ENCODE results near the gene POU2AF1. TPM values are rescaled to one million over a fixed set of nuclear protein-coding genes. Genes with fewer than 3 reads are reported as not detected.
"Not testable (repeated sequence)": the region's sequence is repeated elsewhere in the genome, so short reads cannot be mapped to it uniquely, and the experiment has no call there.

The POU2AF1 gene
- total RNA-seq, 1 donor from 2014 or later, result not detected

DNA sequence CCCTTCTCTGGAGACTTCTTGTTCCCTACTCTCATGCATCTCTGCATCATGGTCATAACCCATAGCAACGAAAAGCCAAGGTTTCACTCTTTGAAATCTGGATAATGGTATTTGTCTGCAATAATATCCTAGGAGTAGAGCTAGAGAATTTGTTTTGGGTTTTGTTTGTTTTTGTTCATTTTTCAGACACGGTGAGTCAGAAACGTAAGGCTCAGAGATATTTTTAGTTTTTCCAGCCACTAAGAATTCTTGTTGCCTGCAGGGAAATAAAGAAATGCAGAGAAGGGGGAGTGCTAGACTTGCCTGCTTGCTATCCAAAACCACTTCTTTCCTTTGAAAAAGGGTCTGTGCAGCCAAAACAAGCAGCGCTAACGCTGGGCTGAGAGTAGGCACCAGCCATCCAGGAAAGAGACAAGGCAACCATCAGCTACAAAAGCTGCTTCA lies 54.8 kb downstream of the POU2AF1 start:
- DNase-seq (ENCODE audit: extremely low read depth, low read depth, low spot score), result no peak

DNA sequence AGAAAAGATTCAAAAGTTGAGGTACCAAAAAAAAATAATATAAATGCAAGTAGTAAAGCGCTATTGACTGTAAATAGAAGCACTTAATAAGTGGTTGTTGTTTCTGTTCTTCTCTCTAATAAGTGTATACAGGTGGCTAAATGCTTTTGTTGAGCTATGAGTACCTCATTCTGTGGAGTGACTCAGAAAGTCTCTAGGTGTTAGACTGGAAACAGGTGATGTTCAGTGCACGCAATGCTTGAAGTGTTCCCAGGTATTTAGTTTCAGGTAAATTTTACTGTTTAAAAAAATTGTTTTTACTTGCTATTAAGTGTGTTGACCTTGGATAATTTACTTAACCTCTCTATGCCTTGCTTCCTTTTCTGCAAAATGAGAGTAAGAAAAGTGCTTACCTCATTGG lies 56.5 kb downstream of the POU2AF1 start:
- no peak for DNase-seq (ENCODE audit: extremely low read depth, low read depth, low spot score)

DNA sequence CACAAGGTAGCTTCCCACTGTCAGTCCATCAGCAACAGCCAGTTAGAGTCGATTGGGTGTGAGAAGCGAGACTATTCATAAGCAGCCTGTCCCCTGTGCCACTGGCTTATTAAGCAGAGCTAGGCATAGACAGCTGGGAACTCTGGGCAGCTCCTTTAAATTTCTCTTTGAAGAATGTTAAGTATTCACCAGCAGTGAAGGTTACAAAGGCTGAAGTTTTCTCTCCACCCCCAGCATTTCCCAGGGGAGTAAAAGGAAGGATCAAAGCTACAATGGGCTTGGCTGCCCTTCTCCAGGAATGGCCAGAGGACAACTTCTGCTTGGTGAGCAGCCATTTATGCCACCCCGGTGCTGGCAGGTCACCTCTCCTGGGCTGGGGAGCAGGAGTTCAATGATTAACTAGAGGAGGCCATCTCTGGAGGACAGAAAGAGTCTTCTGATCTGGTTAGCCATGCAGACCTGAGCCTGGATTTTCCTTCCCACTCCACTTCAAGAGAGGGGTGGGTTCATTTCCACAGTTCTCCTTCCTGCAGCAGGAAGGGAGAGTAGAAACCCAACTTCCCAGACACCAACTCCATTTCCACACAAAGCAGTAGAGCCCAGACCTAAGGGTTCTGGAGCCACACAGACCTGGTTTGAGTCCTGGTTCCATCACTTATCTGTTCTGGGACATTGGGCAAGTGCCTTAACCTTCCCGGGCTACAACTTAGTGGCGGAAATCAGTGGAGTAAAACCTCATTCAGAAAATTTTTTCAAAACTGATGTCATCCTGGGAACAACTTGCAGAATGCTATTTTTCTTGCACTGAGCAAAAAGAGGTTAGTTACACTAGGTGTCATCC lies 58.1 kb downstream of the POU2AF1 start:
- no peak for DNase-seq (ENCODE audit: extremely low read depth, low read depth, low spot score)

DNA sequence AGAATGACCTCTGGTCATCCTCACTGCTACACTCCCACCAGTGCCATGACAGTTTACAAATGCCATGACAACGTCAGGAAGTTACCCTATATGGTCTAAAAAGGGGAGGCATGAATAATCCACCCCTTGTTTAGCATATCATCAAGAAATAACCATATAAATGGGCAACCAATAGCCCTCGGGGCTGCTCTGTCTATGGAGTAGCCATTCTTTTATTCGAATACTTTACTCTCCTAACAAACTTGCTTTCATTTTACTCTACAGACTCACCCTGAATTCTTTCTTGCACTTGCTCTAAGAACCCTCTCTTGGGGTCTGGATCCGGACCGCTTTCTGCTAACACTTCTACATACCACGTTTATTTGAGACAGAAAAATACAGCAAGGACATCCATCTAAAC lies 58.9 kb downstream of the POU2AF1 start:
- DNase-seq (ENCODE audit: extremely low read depth, low read depth, low spot score), result not testable (repeated sequence)

DNA sequence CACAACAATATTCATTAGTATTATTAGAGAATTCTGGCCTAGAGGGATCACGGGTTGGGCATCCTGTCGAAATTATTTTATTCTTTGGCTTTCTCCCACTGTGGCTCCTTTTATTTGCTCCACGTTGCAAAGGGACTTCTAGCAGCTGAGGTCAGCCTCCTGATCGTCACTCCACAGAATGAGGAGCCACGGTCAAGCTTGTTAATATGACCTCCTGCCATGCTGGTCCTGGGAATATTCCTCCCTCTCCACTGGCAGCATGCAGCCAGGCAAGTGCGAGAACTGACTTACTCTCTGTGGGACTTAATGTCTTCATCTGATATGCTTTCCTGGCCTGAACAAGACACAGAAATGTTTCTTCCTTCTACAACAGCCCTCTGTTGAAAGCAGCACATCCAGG lies 59.8 kb downstream of the POU2AF1 start:
- DNase-seq (ENCODE audit: extremely low read depth, low read depth, low spot score), result no peak

DNA sequence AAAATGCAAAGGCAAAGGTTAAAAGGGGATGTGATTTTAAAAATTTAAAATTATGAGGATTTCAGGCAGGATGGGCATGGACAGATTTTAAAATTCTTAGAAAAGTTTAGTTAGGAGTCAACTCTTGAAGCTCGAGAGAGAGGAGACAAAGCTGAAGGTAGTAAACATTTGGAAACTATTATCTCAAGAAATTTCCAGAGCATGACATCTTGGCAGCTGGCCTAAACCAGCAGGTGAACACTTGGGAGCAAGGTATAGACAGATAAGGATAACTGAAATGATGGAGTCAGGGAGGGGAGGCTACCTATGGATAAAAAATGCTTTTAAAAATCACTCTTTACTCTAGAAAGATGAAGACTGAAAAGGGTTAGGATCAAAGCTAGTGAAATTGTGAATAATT lies 67.0 kb downstream of the POU2AF1 start:
- DNase-seq (ENCODE audit: extremely low read depth, low read depth, low spot score), result no peak

DNA sequence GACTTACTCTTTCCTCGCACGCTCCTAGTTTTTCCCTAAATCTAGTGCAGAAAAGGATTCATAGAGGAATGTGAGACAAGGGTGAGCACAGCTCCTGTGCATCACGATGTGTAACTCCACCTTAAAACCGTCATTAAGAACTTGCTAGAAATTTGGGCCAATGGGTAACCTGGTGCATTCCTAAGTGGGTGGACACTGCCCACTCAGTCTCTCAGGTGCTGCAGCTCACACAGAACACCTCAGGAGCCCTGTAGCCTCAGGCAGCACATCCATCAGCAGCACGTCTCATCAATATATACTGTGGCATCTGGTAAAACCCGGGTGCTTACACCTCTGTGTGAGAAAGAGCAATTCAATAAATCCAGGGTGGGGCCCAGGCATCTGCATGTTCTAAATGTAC lies 68.4 kb downstream of the POU2AF1 start:
- no peak for DNase-seq (ENCODE audit: extremely low read depth, low read depth, low spot score)

DNA sequence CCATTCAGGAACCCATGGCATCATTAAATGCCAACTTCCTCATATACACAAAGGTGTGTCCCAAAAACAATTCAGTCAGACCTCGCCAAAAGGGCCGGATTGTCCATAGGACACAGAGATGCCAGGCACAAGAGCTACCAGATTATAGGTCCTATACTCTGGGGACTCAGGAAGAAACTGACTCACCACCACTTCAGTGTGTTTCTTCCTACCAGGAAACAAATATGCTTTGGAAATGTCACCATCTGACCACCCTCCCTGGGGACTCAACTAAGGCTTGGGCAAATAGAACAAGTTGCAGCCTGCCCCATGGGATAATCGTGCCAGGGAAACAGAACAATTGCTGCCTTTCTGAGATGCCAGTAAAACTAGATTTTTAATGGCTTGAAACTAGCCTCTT lies 69.0 kb downstream of the POU2AF1 start:
- DNase-seq (ENCODE audit: extremely low read depth, low read depth, low spot score), result no peak

DNA sequence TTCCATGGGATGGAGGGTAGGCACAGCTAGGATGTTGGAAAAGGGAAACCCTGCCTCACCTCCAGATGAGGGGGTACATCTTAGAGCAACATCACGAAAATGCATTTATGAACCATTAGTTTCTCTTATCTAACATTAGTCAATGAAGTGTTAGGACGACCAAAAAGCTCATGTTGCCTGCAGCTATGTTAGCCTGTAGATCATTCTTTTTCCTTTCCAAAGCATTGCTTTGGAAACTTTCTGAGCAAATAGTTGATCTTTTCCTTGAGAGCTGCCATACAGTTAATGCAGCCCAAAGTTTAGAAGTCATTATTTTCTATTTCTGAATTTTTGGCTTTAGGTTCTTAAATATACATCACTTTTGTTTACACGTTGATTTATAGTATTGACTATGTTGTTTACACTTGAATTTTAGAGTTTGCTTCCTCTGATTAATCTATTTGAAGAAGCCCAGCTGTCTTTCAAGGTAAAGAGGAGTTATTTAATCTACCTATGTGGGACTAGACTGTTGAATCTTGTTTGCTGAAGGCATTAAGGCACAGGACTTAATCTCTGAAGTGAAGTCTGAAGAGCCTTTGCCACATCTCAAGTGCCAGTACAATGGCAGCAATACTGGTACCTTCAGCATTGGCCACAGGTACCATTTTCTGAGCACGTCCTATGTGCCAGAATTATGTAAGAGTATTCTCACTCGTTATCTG lies 69.7 kb downstream of the POU2AF1 start:
- DNase-seq (ENCODE audit: extremely low read depth, low read depth, low spot score), result no peak

DNA sequence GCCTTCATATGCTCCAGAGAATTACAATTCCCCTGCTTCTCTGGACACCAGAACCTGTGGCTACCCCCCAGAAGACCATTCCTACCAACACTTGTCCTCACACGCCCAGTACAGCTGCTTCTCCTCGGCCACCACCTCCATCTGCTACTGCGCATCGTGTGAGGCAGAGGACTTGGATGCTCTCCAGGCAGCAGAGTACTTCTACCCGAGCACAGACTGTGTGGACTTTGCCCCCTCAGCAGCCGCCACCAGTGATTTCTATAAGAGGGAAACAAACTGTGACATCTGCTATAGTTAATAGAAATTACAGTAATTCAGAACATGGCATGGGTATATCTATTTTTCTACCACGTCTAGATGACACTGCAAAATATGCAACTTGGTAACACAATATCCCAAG lies 70.9 kb downstream of the POU2AF1 start:
- no peak for DNase-seq (ENCODE audit: extremely low read depth, low read depth, low spot score)

DNA sequence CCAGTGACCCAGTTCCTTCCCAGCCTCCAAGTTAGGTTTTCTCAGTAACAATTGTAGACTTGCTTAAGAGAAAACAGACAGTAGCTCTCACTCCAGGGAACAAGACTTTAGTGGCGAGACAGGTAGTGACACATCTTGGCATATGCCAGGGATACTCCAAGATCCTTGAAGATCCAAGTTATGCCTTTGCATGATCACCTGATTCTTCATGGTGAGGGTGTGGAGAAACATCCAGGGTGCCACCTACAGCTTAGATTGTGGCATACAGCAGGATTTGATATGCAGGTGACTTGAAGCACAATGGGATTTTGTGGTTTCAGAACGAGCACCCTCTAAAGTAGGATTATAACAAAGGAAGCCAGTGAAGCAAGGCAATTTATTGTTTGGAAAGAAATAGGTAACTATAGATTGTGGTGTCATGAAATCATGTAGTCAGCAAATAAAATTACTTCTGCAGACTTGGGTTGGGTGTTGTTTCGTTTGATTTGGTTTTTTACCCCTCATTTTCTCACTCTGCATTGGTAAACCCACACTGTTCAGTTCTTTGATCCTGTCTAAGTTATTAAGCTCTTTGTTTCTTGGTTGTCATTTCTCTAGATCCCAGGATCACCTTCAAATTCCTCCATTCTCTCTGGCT lies 71.5 kb downstream of the POU2AF1 start:
- no peak for DNase-seq (ENCODE audit: extremely low read depth, low read depth, low spot score)

DNA sequence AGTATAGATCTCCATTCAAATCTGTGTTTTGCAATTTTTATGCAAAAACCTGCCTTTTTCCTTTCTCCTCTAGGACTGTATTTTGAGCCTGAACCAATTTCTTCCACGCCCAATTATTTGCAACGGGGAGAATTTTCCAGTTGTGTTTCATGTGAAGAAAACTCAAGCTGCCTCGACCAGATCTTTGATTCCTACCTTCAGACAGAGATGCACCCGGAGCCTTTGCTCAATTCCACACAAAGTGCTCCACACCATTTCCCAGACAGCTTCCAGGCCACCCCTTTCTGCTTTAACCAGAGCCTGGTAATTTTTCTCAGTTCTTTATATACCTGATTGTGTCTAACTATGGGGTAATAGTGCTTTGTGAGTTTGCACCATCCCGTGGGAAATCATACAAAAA lies 72.8 kb downstream of the POU2AF1 start:
- no peak for DNase-seq (ENCODE audit: extremely low read depth, low read depth, low spot score)

DNA sequence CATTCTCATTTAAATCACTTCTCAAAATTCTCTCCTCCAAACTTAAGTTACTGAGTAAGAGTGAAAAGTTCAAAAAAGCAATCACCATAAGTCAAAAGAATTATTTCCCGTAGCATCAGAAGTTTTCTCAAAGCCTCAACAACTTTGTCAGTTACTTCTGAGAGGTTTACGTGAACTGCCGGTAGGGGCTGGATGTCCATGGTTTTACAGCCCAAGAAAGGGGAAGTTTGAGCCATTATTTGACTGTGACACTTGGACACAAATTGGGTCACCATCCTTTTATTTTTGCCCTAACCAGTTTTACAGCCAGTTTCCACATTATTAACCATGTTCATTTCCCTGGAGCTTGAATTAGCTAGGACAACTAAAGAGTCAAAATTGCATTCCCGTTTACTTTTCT lies 73.2 kb downstream of the POU2AF1 start:
- no peak for DNase-seq (ENCODE audit: extremely low read depth, low read depth, low spot score)

DNA sequence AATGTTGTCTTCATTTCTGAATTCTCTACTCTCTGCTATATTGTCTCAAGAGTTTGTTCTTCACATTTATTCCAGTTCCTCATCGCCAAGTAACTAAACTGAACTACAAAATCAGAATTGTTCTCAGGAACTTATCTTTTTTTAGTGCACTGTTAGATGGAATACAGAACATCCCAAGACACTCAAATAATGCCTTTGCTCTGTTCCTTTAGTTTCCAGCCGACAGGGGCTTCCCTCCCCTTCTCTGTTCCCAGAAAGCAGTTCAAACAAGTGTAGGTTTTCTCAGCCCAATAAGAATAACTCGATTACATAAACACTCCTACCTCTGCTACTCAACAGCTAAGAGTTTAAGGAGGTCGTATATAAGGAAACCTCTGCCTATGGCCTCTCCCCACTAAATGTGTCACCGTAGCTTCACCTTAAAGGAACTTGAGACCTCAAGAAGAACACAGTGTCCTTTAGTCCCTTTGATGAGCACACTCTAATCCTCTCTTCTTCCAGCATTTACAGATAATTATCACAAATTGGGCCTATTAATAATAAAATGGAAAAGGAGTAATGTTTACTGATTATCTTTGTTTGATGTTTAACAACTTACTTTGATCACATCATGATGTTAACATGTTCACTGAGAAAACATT lies 73.8 kb downstream of the POU2AF1 start:
- DNase-seq (ENCODE audit: extremely low read depth, low read depth, low spot score), result no peak

DNA sequence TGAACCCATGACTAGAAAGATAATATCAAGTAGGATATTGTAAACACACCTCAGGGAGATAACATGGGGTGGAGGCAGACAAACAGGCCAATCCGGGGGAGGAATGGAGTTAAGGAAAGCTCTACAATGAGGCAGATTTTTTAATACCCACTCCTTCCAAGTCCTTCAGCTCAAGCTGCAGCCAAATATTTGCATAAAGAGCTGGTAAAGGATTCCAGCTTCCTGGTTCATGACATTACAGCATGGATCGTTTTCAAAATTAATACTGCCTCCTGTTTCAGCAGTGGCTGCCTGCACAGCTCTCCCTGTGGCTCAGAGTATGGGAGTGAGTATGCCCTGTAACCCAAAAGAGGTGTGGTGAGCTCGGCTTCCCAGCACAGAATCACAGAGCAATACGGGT lies 75.6 kb downstream of the POU2AF1 start:
- DNase-seq (ENCODE audit: extremely low read depth, low read depth, low spot score), result no peak

DNA sequence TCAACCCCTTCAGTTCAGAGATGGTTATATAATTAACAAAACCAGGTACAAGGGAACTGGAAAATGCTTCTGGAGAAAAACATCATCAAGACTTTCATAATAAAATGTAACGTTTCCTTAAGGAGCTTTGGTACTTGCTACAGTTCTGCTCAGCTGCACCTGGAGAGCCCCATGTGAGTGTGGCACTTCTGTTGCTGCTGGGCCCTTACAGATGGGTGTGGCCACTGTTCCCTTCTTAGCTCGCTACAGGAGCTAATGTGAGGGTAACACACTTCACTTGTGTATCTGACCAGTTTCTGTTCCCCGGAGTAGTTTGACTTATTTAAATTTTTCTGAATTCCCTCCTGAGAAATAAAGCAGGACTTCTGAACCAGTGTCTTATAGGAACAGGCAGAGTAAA lies 76.8 kb downstream of the POU2AF1 start:
- no peak for DNase-seq (ENCODE audit: extremely low read depth, low read depth, low spot score)

Other genes with a start within 250 kb of the POU2AF1 start
- not detected in 2 replicates for gene POU2AF2, start 133.6 kb downstream of the POU2AF1 start, total RNA-seq
- not detected in 2 replicates for gene POU2AF3, start 80.7 kb downstream of the POU2AF1 start, total RNA-seq
- not detected in 2 replicates for gene BTG4, start 133.1 kb upstream of the POU2AF1 start, total RNA-seq
- gene HOATZ, start 135.5 kb upstream of the POU2AF1 start, total RNA-seq, result not detected in 2 replicates
- 19.3 and 29.6 TPM in 2 replicates for gene LAYN, start 161.4 kb upstream of the POU2AF1 start, total RNA-seq
- 12.2 and 13.8 TPM in 2 replicates for gene SIK2, start 223.2 kb upstream of the POU2AF1 start, total RNA-seq